A549 (cell line): ENCODE measurements around the gene ACRBP. TPM values are rescaled to one million over a fixed set of nuclear protein-coding genes. Genes with fewer than 3 reads are reported as not detected.

Experiments used
- ATAC-seq, 2 experiments: fragments of 200-7000 bp in 1 of 2; fragments of >200 bp in 1 of 2; cut with Nextera tagmentation in 1 of 2; cut with Tn5 transposase in 1 of 2; 3 replicates each; pipeline versions ENCODE4 v1.8.0 to v1.9.1; 2018 to 2020; ENCODE audit warnings: mild to moderate bottlenecking in 1 of 2, moderate library complexity in 1 of 2
- CTCF ChIA-PET: fragments of 300-600 bp; sonication (Branson Sonifier 250); formaldehyde crosslinking; extraction: SDS; loops from one replicate; lab custom pipeline; 2021; ENCODE audit warnings: antibody characterized with exemption, inconsistent platforms; lab: Yijun Ruan, JAX
- POLR2A ChIA-PET: fragments of 350-600 bp; formaldehyde crosslinking; extraction: SDS; loops from one replicate; lab custom pipeline; 2021; ENCODE audit warnings: antibody characterized with exemption, inconsistent platforms; lab: Yijun Ruan, JAX
- DNase-seq, 2 experiments: peaks; one replicate each; pipeline versions ENCODE4 v3.0.0 to v3.0.0-alpha.2; 2011 to 2016; ENCODE audit warnings: low read depth in 1 of 2, low spot score in 1 of 2
- FAIRE-seq: peaks from 2 replicates; lab custom pipeline; 2011; peaks lifted over from hg19 to GRCh38; lab: Jason Lieb, UNC
- H3K27ac ChIP-seq, 2 experiments: fragments of >200 bp; sonication (Bioruptor Twin); formaldehyde crosslinking; 3 replicates each; pipeline ENCODE4 v1.5.1; 2016 to 2017
- H3K4me1 ChIP-seq: fragments of >200 bp; sonication (Bioruptor Twin); formaldehyde crosslinking; 3 replicates; pipeline ENCODE4 v1.6.1; 2016
- H3K4me2 ChIP-seq: fragments of >200 bp; sonication (Bioruptor Twin); formaldehyde crosslinking; 3 replicates; pipeline ENCODE4 v1.6.1; 2016
- H3K4me3 ChIP-seq: fragments of >200 bp; sonication (Bioruptor Twin); formaldehyde crosslinking; 3 replicates; pipeline ENCODE4 v1.5.1; 2016
- H3K9me3 ChIP-seq: fragments of >200 bp; sonication (Bioruptor Twin); formaldehyde crosslinking; 3 replicates; pipeline ENCODE4 v1.6.1; 2016
- BHLHE40 ChIP-seq: IDR thresholded peaks from 2 replicates; pipeline ENCODE4 v1.6.1; 2012; ENCODE audit warnings: low read depth, low read length, inconsistent platforms
- CBX2 ChIP-seq: fragments of 200-600 bp; sonication (generic); IDR thresholded peaks from 2 replicates; pipeline ENCODE4 v1.6.1; 2016; ENCODE audit warnings: low read depth, mild to moderate bottlenecking, borderline replicate concordance
- CBX8 ChIP-seq: fragments of 200-600 bp; sonication (generic); IDR thresholded peaks from 2 replicates; pipeline ENCODE4 v1.6.1; 2016
- CHD4 ChIP-seq: fragments of 200-600 bp; sonication (generic); IDR thresholded peaks from 2 replicates; pipeline ENCODE4 v1.6.1; 2016; ENCODE audit warnings: antibody characterized with exemption, mild to moderate bottlenecking, borderline replicate concordance
- EHF ChIP-seq: fragments of 250-450 bp; sonication (Bioruptor Pico); IDR thresholded peaks from 2 replicates; pipeline ENCODE4 v1.5.0; 2020; ENCODE audit warnings: mild to moderate bottlenecking
- EP300 ChIP-seq, 2 experiments: fragments of >200 bp; sonication (Bioruptor Twin); formaldehyde crosslinking; IDR thresholded peaks; 2 replicates in 1 of 2; 3 replicates in 1 of 2; pipeline ENCODE4 v1.6.1; 2016 to 2017
- ESRRA ChIP-seq: fragments of 150-350 bp; IDR thresholded peaks from 2 replicates; pipeline ENCODE4 v1.6.1; 2014; ENCODE audit warnings: mild to moderate bottlenecking, low read length, borderline replicate concordance
- MYC ChIP-seq: IDR thresholded peaks from 2 replicates; pipeline ENCODE4 v1.6.1; 2012; ENCODE audit warnings: mild to moderate bottlenecking, inconsistent platforms, low read length, improper control_type of control experiment, borderline replicate concordance
- NFE2L2 ChIP-seq: fragments of 150-350 bp; conservative IDR thresholded peaks from 2 replicates; pipeline ENCODE4 v1.6.1; 2014; ENCODE audit warnings: low read length
- NPAS2 ChIP-seq: fragments of 250-450 bp; sonication (Bioruptor Pico); IDR thresholded peaks from 2 replicates; pipeline ENCODE4 v1.8.0; 2022; ENCODE audit warnings: mild to moderate bottlenecking, moderate library complexity, borderline replicate concordance
- NR3C1 ChIP-seq: fragments of >200 bp; sonication (Bioruptor Twin); formaldehyde crosslinking; IDR thresholded peaks from 3 replicates; pipeline ENCODE4 v1.6.1; 2017
- RARB ChIP-seq: fragments of 250-450 bp; sonication (Bioruptor Pico); IDR thresholded peaks from 2 replicates; pipeline ENCODE4 v1.8.0; 2021; ENCODE audit warnings: mild to moderate bottlenecking, moderate library complexity
- RCOR1 ChIP-seq: fragments of 150-350 bp; IDR thresholded peaks from 2 replicates; pipeline ENCODE4 v1.6.1; 2014; ENCODE audit warnings: antibody characterized with exemption, low read length, low read depth
- SMC3 ChIP-seq: fragments of >200 bp; sonication (Bioruptor Twin); formaldehyde crosslinking; IDR thresholded peaks from 3 replicates; pipeline ENCODE4 v1.6.1; 2018; ENCODE audit warnings: inconsistent platforms
- ZC3H11A ChIP-seq: fragments of 450-650 bp; IDR thresholded peaks from 2 replicates; pipeline ENCODE4 v1.6.1; 2014; ENCODE audit warnings: antibody characterized with exemption, mild to moderate bottlenecking
- WGBS: methylation state at CpG from one replicate; pipeline ENCODE4 v1.1.6; 2017; ENCODE audit errors: missing lambda C conversion rate; 5-methylcytosine and 5-hydroxymethylcytosine counted together
- polyA plus RNA-seq, 4 experiments: library from polyadenylated mRNA; depleted of rRNA in 3 of 4; stranded (reverse); fragments of >200 nt; fragmentation: RNase III in 1 of 4; extraction: RNeasy Plus Mini Kit Qiagen cat#74134 plus additional on column Dnase treatment in 1 of 4; gene quantifications; 2 replicates in 3 of 4; 3 replicates in 1 of 4; pipeline ENCODE4 v1.2.3, GENCODE V29; 2011 to 2017
- TF ChIP-seq, protein P1 (sequence below): fragments of 250-450 bp; sonication (Bioruptor Pico); IDR thresholded peaks from 2 replicates; pipeline ENCODE4 v1.5.0; 2021; ENCODE audit warnings: mild to moderate bottlenecking, moderate library complexity, borderline replicate concordance
- TF ChIP-seq, protein P2 (sequence below): fragments of 200-600 bp; sonication (generic); IDR thresholded peaks from 2 replicates; pipeline ENCODE4 v1.6.1; 2016; ENCODE audit warnings: antibody characterized with exemption, mild to moderate bottlenecking, moderate library complexity
- TF ChIP-seq, protein P3 (sequence below): IDR thresholded peaks from 2 replicates; pipeline ENCODE4 v1.6.1; 2012

ACRBP gene
- polyA plus RNA-seq, 2 of the 4 experiments (the other 2 are of a cell fraction) = 0.34 to 0.70 TPM

DNA sequence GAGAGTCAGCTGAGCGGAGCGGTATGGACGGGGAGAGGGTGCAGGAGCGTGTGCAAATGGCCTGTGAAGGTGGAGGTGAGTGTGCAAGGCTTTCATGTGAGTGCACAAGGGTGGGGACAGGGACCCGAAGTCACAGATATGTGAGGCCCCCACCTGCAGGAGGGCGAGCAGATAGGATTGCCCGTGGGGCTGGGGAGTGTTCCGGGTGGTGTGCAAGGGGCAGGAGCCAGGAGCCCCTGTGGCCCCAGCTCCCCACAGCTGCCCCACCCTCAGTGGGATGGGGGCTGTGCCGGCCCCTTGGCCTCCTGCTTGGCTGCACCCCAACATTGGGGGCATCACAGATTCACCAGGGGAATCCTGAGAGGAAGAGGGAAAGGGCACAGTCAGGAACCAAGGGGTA, 47.5 kb upstream of the ACRBP start:
- H3K4me2 ChIP-seq = no peak overlapping the region
- H3K27ac ChIP-seq = no peak overlapping the region
- no peaks in the 10 kb centered on the region for H3K9me3 ChIP-seq
- 68% methylated on average over 9 of the region's 9 CpGs for WGBS
- ATAC-seq = no peak
- POLR2A ChIA-PET = interaction anchor here (1.1 kb wide), 1 partner anchor 10 kb away, joined by 3 read pairs; no protein-coding TSS in a partner anchor
- no peak for FAIRE-seq
- H3K4me1 ChIP-seq = peaks cover 7% of the 10 kb centered on the region; the same call in 1 of the 3 replicates
- H3K4me3 ChIP-seq = no peak overlapping the region
- DNase-seq = no peak
- CTCF ChIA-PET = interaction anchor here (0.7 to 3.3 kb wide), 5 partner anchors 10 to 76 kb away, joined by 3 to 9 read pairs (median 3); no protein-coding TSS in a partner anchor
- TF ChIP-seq EP300 (IDR thresholded peaks at IDR 0.05) (no peak), MYC (no peak), NPAS2 (CRISPR knock-in tag) (no peak), RCOR1 (no peak), CHD4 (no peak), NFE2L2 (no peak), SMC3 (no peak)
- TF ChIP-seq, protein P1, sequence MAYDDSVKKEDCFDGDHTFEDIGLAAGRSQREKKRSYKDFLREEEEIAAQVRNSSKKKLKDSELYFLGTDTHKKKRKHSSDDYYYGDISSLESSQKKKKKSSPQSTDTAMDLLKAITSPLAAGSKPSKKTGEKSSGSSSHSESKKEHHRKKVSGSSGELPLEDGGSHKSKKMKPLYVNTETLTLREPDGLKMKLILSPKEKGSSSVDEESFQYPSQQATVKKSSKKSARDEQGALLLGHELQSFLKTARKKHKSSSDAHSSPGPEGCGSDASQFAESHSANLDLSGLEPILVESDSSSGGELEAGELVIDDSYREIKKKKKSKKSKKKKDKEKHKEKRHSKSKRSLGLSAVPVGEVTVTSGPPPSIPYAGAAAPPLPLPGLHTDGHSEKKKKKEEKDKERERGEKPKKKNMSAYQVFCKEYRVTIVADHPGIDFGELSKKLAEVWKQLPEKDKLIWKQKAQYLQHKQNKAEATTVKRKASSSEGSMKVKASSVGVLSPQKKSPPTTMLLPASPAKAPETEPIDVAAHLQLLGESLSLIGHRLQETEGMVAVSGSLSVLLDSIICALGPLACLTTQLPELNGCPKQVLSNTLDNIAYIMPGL (CRISPR knock-in tag) = no peak
- TF ChIP-seq, protein P2, sequence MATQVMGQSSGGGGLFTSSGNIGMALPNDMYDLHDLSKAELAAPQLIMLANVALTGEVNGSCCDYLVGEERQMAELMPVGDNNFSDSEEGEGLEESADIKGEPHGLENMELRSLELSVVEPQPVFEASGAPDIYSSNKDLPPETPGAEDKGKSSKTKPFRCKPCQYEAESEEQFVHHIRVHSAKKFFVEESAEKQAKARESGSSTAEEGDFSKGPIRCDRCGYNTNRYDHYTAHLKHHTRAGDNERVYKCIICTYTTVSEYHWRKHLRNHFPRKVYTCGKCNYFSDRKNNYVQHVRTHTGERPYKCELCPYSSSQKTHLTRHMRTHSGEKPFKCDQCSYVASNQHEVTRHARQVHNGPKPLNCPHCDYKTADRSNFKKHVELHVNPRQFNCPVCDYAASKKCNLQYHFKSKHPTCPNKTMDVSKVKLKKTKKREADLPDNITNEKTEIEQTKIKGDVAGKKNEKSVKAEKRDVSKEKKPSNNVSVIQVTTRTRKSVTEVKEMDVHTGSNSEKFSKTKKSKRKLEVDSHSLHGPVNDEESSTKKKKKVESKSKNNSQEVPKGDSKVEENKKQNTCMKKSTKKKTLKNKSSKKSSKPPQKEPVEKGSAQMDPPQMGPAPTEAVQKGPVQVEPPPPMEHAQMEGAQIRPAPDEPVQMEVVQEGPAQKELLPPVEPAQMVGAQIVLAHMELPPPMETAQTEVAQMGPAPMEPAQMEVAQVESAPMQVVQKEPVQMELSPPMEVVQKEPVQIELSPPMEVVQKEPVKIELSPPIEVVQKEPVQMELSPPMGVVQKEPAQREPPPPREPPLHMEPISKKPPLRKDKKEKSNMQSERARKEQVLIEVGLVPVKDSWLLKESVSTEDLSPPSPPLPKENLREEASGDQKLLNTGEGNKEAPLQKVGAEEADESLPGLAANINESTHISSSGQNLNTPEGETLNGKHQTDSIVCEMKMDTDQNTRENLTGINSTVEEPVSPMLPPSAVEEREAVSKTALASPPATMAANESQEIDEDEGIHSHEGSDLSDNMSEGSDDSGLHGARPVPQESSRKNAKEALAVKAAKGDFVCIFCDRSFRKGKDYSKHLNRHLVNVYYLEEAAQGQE = no peak

DNA sequence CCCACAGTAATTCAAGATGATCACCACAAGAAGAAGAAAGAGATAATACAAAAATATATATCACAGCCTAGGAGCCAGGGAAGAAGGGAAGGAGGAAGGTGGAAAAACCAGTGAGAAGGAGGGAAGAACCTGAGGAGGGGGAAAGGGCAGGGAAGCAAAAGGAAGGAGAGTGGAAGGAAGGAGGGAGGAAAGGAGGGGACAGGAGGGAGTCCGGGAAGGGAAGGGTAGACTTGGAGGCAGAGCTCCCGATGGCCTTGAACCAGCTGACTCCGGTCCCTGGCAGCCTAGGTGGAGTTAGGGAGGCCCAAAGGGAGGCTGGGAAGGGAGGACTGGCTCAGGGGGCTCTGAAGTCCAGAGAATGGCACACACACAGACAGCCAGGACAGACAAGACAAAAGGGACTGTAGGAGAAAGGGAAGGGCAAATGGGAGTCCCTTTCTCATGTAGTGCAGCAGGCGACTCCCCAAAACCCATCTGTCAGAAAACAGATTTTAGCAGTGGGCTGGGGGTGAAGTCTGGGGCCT, 46.7 kb upstream of the ACRBP start:
- 69% methylated on average over 4 of the region's 4 CpGs for WGBS
- DNase-seq = no peak
- Histone ChIP-seq H3K4me3 (no peak overlapping the region), H3K9me3 (no peaks in the 10 kb centered on the region), H3K4me1 (peaks cover 6% of the 10 kb centered on the region; the same call in 1 of the 3 replicates), H3K4me2 (no peak overlapping the region), H3K27ac (no peak overlapping the region)
- ChIA-PET CTCF (interaction anchor here (0.7 to 3.3 kb wide), 5 partner anchors 10 to 76 kb away, joined by 3 to 9 read pairs (median 3); partner anchors contain the start of gene PTMS), POLR2A (interaction anchor here (1.1 kb wide), 1 partner anchor 9 kb away, joined by 3 read pairs; no protein-coding TSS in a partner anchor)
- FAIRE-seq = no peak
- TF ChIP-seq EHF = no peak
- no peak for TF ChIP-seq BHLHE40
- TF ChIP-seq, protein P3, sequence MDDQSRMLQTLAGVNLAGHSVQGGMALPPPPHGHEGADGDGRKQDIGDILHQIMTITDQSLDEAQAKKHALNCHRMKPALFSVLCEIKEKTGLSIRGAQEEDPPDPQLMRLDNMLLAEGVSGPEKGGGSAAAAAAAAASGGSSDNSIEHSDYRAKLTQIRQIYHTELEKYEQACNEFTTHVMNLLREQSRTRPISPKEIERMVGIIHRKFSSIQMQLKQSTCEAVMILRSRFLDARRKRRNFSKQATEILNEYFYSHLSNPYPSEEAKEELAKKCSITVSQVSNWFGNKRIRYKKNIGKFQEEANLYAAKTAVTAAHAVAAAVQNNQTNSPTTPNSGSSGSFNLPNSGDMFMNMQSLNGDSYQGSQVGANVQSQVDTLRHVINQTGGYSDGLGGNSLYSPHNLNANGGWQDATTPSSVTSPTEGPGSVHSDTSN = no peak
- no peak for TF ChIP-seq NR3C1
- no peak for TF ChIP-seq CBX8
- no peak for TF ChIP-seq NFE2L2
- no peak for TF ChIP-seq NPAS2 (CRISPR knock-in tag)
- no peak for TF ChIP-seq ESRRA
- ATAC-seq = no peak

DNA sequence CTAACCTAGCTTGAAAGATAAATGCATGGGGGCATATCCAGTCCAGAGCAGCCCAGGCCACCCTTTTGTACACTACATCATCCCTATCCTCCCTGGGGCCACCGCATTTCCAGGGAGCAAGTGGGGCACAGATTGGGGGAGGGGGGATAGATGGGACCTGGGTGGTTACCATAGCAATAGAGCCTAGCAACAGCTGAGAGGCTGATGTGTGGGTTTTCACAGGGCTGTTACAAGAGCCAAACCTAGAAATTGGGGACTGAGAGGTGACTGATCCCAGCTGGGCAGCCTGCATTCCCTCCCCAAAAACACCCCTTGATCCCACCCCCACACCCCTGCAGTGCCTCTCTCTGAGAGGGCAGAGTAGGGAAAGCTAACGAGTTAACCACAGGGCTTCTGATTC, 45.7 kb upstream of the ACRBP start:
- DNase-seq (no peak), FAIRE-seq (no peak), ATAC-seq (no peak)
- Histone ChIP-seq H3K4me2 (no peak overlapping the region), H3K27ac (no peak overlapping the region), H3K9me3 (no peaks in the 10 kb centered on the region), H3K4me1 (peaks cover 6% of the 10 kb centered on the region; the same call in 1 of the 3 replicates), H3K4me3 (no peak overlapping the region)
- TF ChIP-seq RARB (CRISPR knock-in tag) = no peak
- TF ChIP-seq NR3C1 = no peak
- no peak for TF ChIP-seq ZC3H11A
- no peak for TF ChIP-seq ESRRA
- TF ChIP-seq CBX2 = no peak
- WGBS = 55% methylated on average over 2 of the region's 2 CpGs
- CTCF ChIA-PET = interaction anchor here (0.7 to 3.3 kb wide), 10 partner anchors 9 to 177 kb away, joined by 3 to 9 read pairs (median 4); partner anchors contain the start of genes COPS7A and PTMS
- POLR2A ChIA-PET = interaction anchor here (1.8 kb wide), 1 partner anchor 31 kb away, joined by 6 read pairs; the partner anchor contains the start of gene COPS7A
